ENCODE measurements around the gene TMEM14C.
"Not testable (repeated sequence)": the region's sequence is repeated elsewhere in the genome, so short reads cannot be mapped to it uniquely, and the experiment has no call there.

Gene TMEM14C

DNA sequence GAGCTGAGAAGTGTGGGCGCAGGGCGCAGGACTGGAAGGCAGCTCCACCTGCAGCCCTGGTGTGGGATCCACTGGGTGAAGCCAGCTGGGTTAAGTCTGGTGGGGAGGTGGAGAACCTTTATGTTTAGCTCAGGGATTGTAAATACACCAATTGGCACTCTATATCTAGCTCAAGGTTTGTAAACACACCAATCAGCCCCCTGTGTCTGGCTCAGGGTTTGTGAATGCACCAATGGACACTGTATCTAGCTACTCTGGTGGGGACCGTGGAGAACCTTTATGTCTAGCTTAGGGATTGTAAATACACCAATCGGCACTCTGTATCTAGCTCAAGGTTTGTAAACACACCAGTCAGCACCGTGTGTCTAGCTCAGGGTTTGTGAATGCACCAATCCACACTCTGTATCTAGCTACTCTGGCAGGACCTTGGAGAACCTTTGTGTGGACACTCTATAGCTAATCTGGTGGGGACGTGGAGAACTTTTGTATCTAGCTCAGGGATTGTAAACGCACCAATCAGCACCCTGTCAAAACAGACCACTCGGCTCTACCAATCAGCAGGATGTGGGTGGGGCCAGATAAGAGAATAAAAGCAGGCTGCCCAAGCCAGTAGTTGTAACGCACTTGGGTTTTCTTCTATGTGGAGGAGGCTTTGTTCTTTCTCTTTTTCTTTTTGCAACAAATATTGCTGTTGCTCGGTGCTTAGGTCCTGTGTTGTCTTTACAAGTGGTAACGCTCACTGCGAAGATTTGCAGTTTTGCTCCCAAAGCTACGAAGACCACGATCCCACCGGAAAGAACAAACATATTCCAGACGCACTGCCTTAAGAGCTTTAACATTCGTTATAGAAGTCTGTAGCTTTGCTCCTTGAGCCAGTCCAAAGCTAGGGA lies 1.7 kb upstream of the TMEM14C start:
- DNase-seq (ENCODE audit: low spot score), result not testable (repeated sequence)

- DNase-seq (ENCODE audit: low spot score), result peak; percentile 14
Observed at GRCh38 chr6:10721850-10722569, 860 bp upstream of the TMEM14C start.

- DNase-seq (ENCODE audit: low spot score), result no peak
Observed at GRCh38 chr6:10722570-10722819, 375 bp upstream of the TMEM14C start.

DNA sequence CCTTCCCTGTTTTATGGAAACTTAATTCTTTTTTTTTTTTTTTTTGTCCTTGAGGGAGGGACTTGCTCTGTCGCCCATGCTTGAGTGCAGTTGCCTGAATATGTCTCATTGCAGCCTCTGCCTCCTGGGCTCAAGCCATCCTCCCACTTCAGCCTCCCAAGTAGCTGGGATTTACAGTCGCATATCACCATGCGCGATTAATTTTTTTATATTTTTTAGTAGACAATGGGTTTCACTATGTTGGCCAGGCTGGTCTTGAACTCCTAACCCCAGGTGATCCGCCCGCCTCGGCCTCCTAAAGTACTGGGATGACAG lies 654 bp downstream of the TMEM14C start:
- DNase-seq (ENCODE audit: low spot score), result no peak

- DNase-seq (ENCODE audit: low spot score), result no peak
Observed at GRCh38 chr6:10725044-10725443, 2.2 kb downstream of the TMEM14C start.

DNA sequence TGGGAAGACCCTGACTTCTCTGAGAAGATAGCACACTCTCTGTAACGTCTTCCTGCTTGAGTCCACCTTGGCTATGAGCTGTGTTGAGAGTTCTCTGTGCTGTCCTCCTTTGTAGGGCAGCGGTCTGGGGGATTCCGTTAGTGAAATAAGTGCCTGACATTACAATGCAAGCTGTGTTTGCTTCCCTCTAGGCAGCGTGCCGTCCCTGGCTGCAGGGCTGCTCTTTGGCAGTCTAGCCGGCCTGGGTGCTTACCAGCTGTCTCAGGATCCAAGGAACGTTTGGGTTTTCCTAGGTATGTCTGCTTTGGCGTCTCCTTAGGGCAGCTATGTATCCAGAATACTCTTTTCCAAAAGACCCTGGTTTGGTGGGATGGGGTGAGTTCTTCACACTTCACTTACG lies 2.8 kb downstream of the TMEM14C start:
- DNase-seq (ENCODE audit: low spot score), result no peak

GRCh38 chr6:10730254-10730653 lies 7.4 kb downstream of the TMEM14C start:
- no peak for DNase-seq (ENCODE audit: low spot score)

DNA sequence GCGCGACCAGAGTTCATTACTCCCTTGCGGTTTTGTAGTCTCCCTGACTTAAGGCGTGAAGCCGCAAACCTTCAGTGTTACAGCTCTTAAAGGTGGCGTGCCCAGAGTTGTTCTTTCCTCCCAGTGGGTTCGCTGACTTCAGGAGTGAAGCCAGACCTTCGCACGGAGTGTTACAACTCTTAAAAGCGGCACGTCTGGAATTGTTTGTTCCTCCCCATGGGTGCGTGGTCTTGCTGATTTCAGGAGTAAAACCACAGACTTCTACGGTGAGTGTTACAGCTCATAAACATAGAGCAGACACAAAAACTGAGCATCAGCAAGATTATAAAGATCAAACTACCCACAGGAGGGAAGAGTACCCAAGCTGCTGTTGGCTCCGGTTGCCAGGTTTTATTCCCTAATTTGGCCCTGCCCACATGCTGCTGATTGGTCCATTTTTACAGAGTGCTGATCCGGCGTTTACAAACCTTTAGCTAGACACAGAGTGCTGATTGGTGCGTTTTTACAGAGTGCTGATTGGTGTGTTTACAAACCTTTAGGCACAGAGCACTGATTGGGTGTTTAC lies 10.4 kb downstream of the TMEM14C start:
- DNase-seq (ENCODE audit: low spot score), result no peak

DNA sequence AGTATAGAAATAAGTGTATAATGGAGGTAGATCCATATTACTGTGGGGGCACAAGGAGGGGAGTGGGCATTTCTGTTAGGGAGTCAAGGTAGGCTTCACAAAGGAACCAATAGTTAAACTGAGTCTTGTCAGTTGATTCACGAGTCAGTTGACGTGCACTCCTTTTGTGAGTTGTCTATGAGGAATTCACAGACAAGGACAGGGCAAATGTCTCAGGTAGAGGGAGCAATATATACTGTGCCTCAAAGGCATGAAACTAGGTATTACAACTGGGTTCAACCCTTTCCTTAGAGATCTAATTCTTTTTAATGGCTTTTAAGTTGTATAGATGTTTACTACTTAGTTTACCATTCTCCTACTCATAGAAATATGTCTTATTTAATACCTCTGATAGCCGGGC lies 11.0 kb downstream of the TMEM14C start:
- DNase-seq (ENCODE audit: low spot score), result no peak

DNA sequence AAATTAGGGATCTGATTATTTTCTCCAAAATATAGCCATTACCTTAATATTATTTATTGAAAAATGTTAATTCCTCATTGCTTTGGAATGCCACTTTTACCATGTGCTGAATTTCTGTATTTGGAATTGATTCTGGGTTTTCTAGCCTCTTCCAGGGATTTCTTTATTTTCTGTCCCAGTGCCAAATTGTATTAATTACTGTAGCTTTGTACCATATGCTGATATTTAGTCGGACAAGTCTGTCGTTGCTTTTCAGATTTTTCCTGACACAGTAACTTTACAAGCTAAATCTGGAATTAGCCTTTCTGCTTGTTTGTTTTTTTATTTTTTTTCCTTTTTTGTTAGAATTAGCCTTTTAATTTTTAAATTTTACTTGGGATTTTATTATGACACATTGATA lies 13.9 kb downstream of the TMEM14C start:
- DNase-seq (ENCODE audit: low spot score), result no peak

GRCh38 chr6:10740061-10740460 lies 17.2 kb downstream of the TMEM14C start:
- no peak for DNase-seq (ENCODE audit: low spot score)

DNA sequence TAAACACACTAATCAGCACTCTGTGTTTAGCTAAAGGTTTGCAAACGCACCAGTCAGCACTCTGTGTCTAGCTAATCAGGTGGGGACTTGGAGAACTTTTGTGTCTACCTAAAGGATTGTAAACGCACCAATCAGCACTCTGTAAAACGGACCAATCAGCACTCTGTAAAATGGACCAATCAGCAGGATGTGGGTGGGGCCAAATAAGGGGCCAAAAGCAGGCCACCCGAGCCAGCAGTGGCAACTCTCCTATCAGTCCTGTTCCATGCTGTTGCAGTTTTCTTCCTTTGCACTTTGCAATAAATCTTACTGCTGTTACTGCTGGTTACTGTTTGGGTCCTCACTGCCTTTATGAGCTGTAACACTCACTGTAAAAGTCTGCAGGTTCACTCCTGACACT lies 18.8 kb downstream of the TMEM14C start:
- DNase-seq (ENCODE audit: low spot score), result not testable (repeated sequence)

GRCh38 chr6:10742251-10742650 lies 19.4 kb downstream of the TMEM14C start:
- DNase-seq (ENCODE audit: low spot score), result no peak

DNA sequence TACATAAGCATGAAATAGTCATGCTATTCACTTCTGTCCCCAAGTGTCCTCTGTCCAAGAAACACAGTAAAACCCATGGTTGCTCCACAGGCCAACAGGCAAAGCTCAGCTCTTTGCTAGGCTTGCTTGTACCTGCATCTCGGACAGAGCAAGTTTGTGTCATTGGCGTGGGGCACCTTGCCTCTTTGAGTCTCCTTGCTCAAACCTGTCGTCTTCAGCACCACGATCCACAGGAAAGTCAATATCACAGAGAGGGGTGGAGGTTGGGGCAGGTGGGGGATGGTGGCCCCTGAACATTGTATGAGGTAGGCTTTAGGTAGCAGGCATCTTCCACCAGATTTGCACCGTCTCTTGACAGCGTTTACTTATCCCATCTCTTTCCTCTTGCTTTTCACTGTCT lies 20.6 kb downstream of the TMEM14C start:
- no peak for DNase-seq (ENCODE audit: low spot score)

GRCh38 chr6:10745116-10745515 lies 22.2 kb downstream of the TMEM14C start:
- no peak for DNase-seq (ENCODE audit: low spot score)

GRCh38 chr6:10746915-10747250 lies 24.0 kb downstream of the TMEM14C start:
- no peak for DNase-seq (ENCODE audit: low spot score)

GRCh38 chr6:10747251-10747972 lies 24.5 kb downstream of the TMEM14C start, which contains the start of gene TMEM14B:
TSS of gene TMEM14B (plus strand) at chr6:10747805. CDS start at chr6:10749246, 1,441 bp downstream.
- DNase-seq (ENCODE audit: low spot score), result peak; percentile 99

- no peak for DNase-seq (ENCODE audit: low spot score)
Observed at GRCh38 chr6:10749734-10750133, 26.9 kb downstream of the TMEM14C start.

GRCh38 chr6:10750568-10750967 lies 27.7 kb downstream of the TMEM14C start:
- not testable (repeated sequence) for DNase-seq (ENCODE audit: low spot score)

- not testable (repeated sequence) for DNase-seq (ENCODE audit: low spot score)
Observed at GRCh38 chr6:10751757-10752156, 28.9 kb downstream of the TMEM14C start.

- DNase-seq (ENCODE audit: low spot score), result no peak
Observed at GRCh38 chr6:10756085-10756484, 33.2 kb downstream of the TMEM14C start.

- peak; percentile 43 for DNase-seq (ENCODE audit: low spot score)
Observed at GRCh38 chr6:10759312-10759839, 36.5 kb downstream of the TMEM14C start.
